ENCODE results near the gene CHRNA3. TPM values are rescaled to one million over a fixed set of nuclear protein-coding genes. Genes with fewer than 3 reads are reported as not detected.
A peak's percentile ranks its signal among the peaks of the same experiment; 100 is the strongest.

Gene CHRNA3
- total RNA-seq, result not detected

- CTCF ChIA-PET, result interaction anchor here (0.6 to 2.1 kb wide), 4 partner anchors 88 to 1053 kb away, joined by 3 to 13 read pairs (median 4); no protein-coding TSS in a partner anchor
Measured at GRCh38 chr15:78620527-78621421, at the start of gene CHRNA3. Gene CHRNA3, minus strand, starts transcription at chr15:78620996. Its CDS starts 202 bp downstream, at chr15:78620794.

GRCh38 chr15:78668987-78669386 is 48.2 kb upstream of the CHRNA3 start:
- no peak overlapping the region for H3K27ac Mint-ChIP-seq
- CTCF ChIA-PET, result no interaction called here
- no peak overlapping the region for H3K4me3 Mint-ChIP-seq
- ATAC-seq (no peak), DNase-seq (no peak)
- H3K4me1 Mint-ChIP-seq, result peaks cover 7% of the 10 kb centered on the region
- intact Hi-C loops (cut with DNase I, micrococcal nuclease), result no loop called here
- H3K9me3 Mint-ChIP-seq (ENCODE audit: low read depth), result no peaks in the 10 kb centered on the region
- H3K27me3 Mint-ChIP-seq, result peaks cover 2% of the 10 kb centered on the region
- H3K36me3 Mint-ChIP-seq (ENCODE audit: low read depth), result no peaks in the 10 kb centered on the region
- POLR2A ChIA-PET, result no interaction called here

More at GRCh38 chr15:78620527-78621421, at the start of gene CHRNA3:
- POLR2A ChIA-PET, result no interaction called here
- Mint-ChIP-seq H3K9me3 (ENCODE audit: low read depth) (no peaks in the 10 kb centered on the region), H3K27ac (no peak within 1 kb of the TSS), H3K36me3 (ENCODE audit: low read depth) (no peaks in the 10 kb centered on the region), H3K27me3 (peaks cover 33% of the 10 kb centered on the region), H3K4me3 (peak within 1 kb of the TSS; percentile 30), H3K4me1 (peaks cover 11% of the 10 kb centered on the region)
- ATAC-seq (peak; percentile 24), DNase-seq (no peak)
- intact Hi-C loops (cut with DNase I, micrococcal nuclease), result no loop called here

DNA sequence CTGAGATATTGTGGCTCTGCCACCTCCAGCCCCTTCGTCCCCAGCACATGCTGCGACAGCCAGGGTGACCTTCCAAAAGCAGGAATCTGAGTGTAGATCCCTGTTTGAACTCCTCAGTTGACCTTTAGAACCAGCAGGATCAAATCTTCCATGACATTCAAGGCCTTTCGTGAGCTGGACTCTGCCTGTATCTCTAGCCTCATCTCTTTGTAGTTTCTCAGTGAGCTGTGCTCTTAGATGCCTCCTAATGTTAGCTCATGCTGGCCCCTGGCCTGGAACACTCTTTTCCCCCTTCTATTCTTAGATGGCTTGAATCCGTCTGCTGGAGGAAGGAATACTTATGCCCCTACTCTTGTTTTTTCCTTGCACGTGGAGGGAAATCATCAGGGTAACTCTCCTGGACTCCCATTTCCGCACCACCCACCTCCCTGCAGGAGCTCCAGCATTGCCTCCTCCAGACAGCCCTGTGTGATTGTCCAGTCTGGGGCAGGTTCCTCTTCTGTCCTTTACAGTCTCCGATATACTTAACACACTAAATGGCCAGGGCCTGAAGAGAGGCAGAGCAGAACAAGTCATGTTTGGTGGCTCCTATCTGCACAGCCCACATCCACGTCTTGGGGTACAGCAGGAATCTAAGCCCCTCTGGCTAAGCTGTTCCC is 46.9 kb upstream of the CHRNA3 start:
- Mint-ChIP-seq H3K27me3 (peaks cover 2% of the 10 kb centered on the region), H3K4me3 (no peak overlapping the region), H3K27ac (no peak overlapping the region), H3K9me3 (ENCODE audit: low read depth) (no peaks in the 10 kb centered on the region), H3K4me1 (peaks cover 7% of the 10 kb centered on the region), H3K36me3 (ENCODE audit: low read depth) (no peaks in the 10 kb centered on the region)
- DNase-seq, result no peak
- POLR2A ChIA-PET, result no interaction called here
- no peak for ATAC-seq
- CTCF ChIA-PET, result interaction anchor here (0.6 to 1.0 kb wide), 2 partner anchors 9 to 25 kb away, joined by 3 read pairs; no protein-coding TSS in a partner anchor
- intact Hi-C loops (cut with DNase I, micrococcal nuclease), result no loop called here

- Mint-ChIP-seq H3K4me3 (no peak overlapping the region), H3K9me3 (ENCODE audit: low read depth) (no peaks in the 10 kb centered on the region), H3K4me1 (peaks cover 7% of the 10 kb centered on the region), H3K27ac (no peak overlapping the region), H3K27me3 (peaks cover 2% of the 10 kb centered on the region), H3K36me3 (ENCODE audit: low read depth) (no peaks in the 10 kb centered on the region)
- intact Hi-C loops (cut with DNase I, micrococcal nuclease), result no loop called here
- ChIA-PET POLR2A (no interaction called here), CTCF (no interaction called here)
- DNase-seq (no peak), ATAC-seq (no peak)
Measured at GRCh38 chr15:78666010-78666409, 45.2 kb upstream of the CHRNA3 start.

DNA sequence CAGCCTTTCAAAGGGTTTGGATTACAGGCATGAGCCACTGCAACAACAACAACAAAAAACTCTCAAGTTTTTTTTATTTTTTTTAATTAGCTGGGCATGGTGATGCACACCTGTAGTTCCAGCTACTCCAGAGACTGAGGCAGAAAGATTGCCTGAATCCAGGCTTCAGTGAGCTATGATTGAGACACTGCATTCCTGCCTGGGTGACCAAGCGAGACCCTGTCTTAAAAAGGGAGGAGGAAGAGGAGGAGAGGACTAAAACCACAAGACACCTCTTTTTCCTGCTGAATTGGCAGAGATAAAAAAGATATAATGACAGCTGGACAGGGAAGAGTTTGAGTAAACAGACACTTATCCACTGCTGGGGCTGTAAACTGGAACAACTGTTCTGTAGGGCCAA is 42.9 kb upstream of the CHRNA3 start:
- DNase-seq, result no peak
- H3K36me3 Mint-ChIP-seq (ENCODE audit: low read depth), result no peaks in the 10 kb centered on the region
- H3K4me1 Mint-ChIP-seq, result peaks cover 7% of the 10 kb centered on the region
- peaks cover 2% of the 10 kb centered on the region for H3K27me3 Mint-ChIP-seq
- CTCF ChIA-PET, result interaction anchor here (0.6 to 1.0 kb wide), 2 partner anchors 24 to 100 kb away, joined by 3 to 4 read pairs; no protein-coding TSS in a partner anchor
- ATAC-seq, result no peak
- H3K4me3 Mint-ChIP-seq, result no peak overlapping the region
- POLR2A ChIA-PET, result interaction anchor here (0.6 kb wide), 1 partner anchor 137 kb away, joined by 6 read pairs; no protein-coding TSS in a partner anchor
- no peaks in the 10 kb centered on the region for H3K9me3 Mint-ChIP-seq (ENCODE audit: low read depth)
- H3K27ac Mint-ChIP-seq, result no peak overlapping the region
- intact Hi-C loops (cut with DNase I, micrococcal nuclease), result no loop called here

GRCh38 chr15:78662028-78662427 is 41.2 kb upstream of the CHRNA3 start:
- Mint-ChIP-seq H3K36me3 (ENCODE audit: low read depth) (no peaks in the 10 kb centered on the region), H3K4me3 (no peak overlapping the region), H3K27ac (no peak overlapping the region), H3K4me1 (peaks cover 7% of the 10 kb centered on the region), H3K9me3 (ENCODE audit: low read depth) (no peaks in the 10 kb centered on the region), H3K27me3 (no peaks in the 10 kb centered on the region)
- CTCF ChIA-PET, result interaction anchor here (0.6 kb wide), 1 partner anchor 74 kb away, joined by 3 read pairs; no protein-coding TSS in a partner anchor
- ATAC-seq (no peak), DNase-seq (no peak)
- intact Hi-C loops (cut with DNase I, micrococcal nuclease), result no loop called here
- POLR2A ChIA-PET, result no interaction called here

- Mint-ChIP-seq H3K27ac (no peak overlapping the region), H3K27me3 (no peaks in the 10 kb centered on the region), H3K36me3 (ENCODE audit: low read depth) (no peaks in the 10 kb centered on the region), H3K4me1 (peaks cover 5% of the 10 kb centered on the region), H3K4me3 (no peak overlapping the region), H3K9me3 (ENCODE audit: low read depth) (no peaks in the 10 kb centered on the region)
- intact Hi-C loops (cut with DNase I, micrococcal nuclease), result no loop called here
- DNase-seq (no peak), ATAC-seq (no peak)
- ChIA-PET POLR2A (no interaction called here), CTCF (no interaction called here)
Measured at GRCh38 chr15:78661001-78661400, 40.2 kb upstream of the CHRNA3 start.

GRCh38 chr15:78660584-78660983 is 39.8 kb upstream of the CHRNA3 start:
- CTCF ChIA-PET, result no interaction called here
- intact Hi-C loops (cut with DNase I, micrococcal nuclease), result no loop called here
- Mint-ChIP-seq H3K4me3 (no peak overlapping the region), H3K27ac (no peak overlapping the region), H3K4me1 (peaks cover under 1% of the 10 kb centered on the region), H3K27me3 (no peaks in the 10 kb centered on the region), H3K9me3 (ENCODE audit: low read depth) (no peaks in the 10 kb centered on the region), H3K36me3 (ENCODE audit: low read depth) (no peaks in the 10 kb centered on the region)
- POLR2A ChIA-PET, result no interaction called here
- no peak for DNase-seq
- ATAC-seq, result no peak

- no peak for DNase-seq
- Mint-ChIP-seq H3K27ac (no peak overlapping the region), H3K9me3 (ENCODE audit: low read depth) (no peaks in the 10 kb centered on the region), H3K27me3 (peaks cover 5% of the 10 kb centered on the region), H3K4me1 (no peaks in the 10 kb centered on the region), H3K4me3 (no peak overlapping the region), H3K36me3 (ENCODE audit: low read depth) (no peaks in the 10 kb centered on the region)
- ChIA-PET POLR2A (no interaction called here), CTCF (interaction anchor here (0.7 kb wide), 1 partner anchor 9 kb away, joined by 3 read pairs; no protein-coding TSS in a partner anchor)
- intact Hi-C loops (cut with DNase I, micrococcal nuclease), result no loop called here
- no peak for ATAC-seq
Measured at GRCh38 chr15:78658823-78659222, 38.0 kb upstream of the CHRNA3 start.

- Mint-ChIP-seq H3K4me1 (no peaks in the 10 kb centered on the region), H3K9me3 (ENCODE audit: low read depth) (no peaks in the 10 kb centered on the region), H3K27ac (no peak overlapping the region), H3K4me3 (no peak overlapping the region), H3K27me3 (peaks cover 5% of the 10 kb centered on the region), H3K36me3 (ENCODE audit: low read depth) (no peaks in the 10 kb centered on the region)
- ChIA-PET CTCF (no interaction called here), POLR2A (no interaction called here)
- ATAC-seq, result no peak
- intact Hi-C loops (cut with DNase I, micrococcal nuclease), result no loop called here
- DNase-seq, result no peak
Measured at GRCh38 chr15:78654272-78654671, 33.5 kb upstream of the CHRNA3 start.

GRCh38 chr15:78651930-78652615 is 31.3 kb upstream of the CHRNA3 start:
- no peak for DNase-seq
- Mint-ChIP-seq H3K27ac (no peak overlapping the region), H3K36me3 (ENCODE audit: low read depth) (no peaks in the 10 kb centered on the region), H3K4me1 (no peaks in the 10 kb centered on the region), H3K4me3 (no peak overlapping the region), H3K9me3 (ENCODE audit: low read depth) (no peaks in the 10 kb centered on the region), H3K27me3 (peaks cover 5% of the 10 kb centered on the region)
- ChIA-PET POLR2A (no interaction called here), CTCF (interaction anchor here (0.6 to 1.6 kb wide), 2 partner anchors 13 to 21 kb away, joined by 3 to 6 read pairs; no protein-coding TSS in a partner anchor)
- no peak for ATAC-seq
- intact Hi-C loops (cut with DNase I, micrococcal nuclease), result no loop called here

Data from activated CD4-positive, alpha-beta T cell treated with anti-CD3 and anti-CD28 coated beads for 36 hours (primary cell).